HL-60/S4 (cell line): ENCODE data around the gene ELAC2.

Source experiments
- in situ Hi-C: fragments of 300-500 bp; cut with MboI; formaldehyde crosslinking; loops from 2 replicates; pipeline ENCODE4 v1.14.3; 2022; ENCODE audit warnings: low sequenced_read_pairs

The ELAC2 gene

GRCh38 chr17:13016881-13017654 lies 759 bp downstream of the ELAC2 start:
- in situ Hi-C loops: no loop called here

GRCh38 chr17:13014801-13015200 lies 3.0 kb downstream of the ELAC2 start:
- in situ Hi-C loops: no loop called here

- in situ Hi-C loops: no loop called here
Observed at GRCh38 chr17:13010959-13011358, 6.9 kb downstream of the ELAC2 start.

- in situ Hi-C loops: no loop called here
Observed at GRCh38 chr17:13008461-13008860, 9.4 kb downstream of the ELAC2 start.

GRCh38 chr17:13005530-13005929 lies 12.3 kb downstream of the ELAC2 start:
- in situ Hi-C loops: no loop called here

GRCh38 chr17:13004336-13004735 lies 13.5 kb downstream of the ELAC2 start:
- in situ Hi-C loops: no loop called here

- in situ Hi-C loops: no loop called here
Observed at GRCh38 chr17:13003927-13004326, 13.9 kb downstream of the ELAC2 start.

- in situ Hi-C loops: no loop called here
Observed at GRCh38 chr17:13003454-13003851, 14.4 kb downstream of the ELAC2 start.

- in situ Hi-C loops: no loop called here
Observed at GRCh38 chr17:13002761-13003453, 14.9 kb downstream of the ELAC2 start.

GRCh38 chr17:13001991-13002615 lies 15.7 kb downstream of the ELAC2 start:
- in situ Hi-C loops: no loop called here

GRCh38 chr17:13000561-13000960 lies 17.3 kb downstream of the ELAC2 start:
- in situ Hi-C loops: no loop called here

- in situ Hi-C loops: no loop called here
Observed at GRCh38 chr17:12998874-12999273, 19.0 kb downstream of the ELAC2 start.

GRCh38 chr17:12998461-12998860 lies 19.4 kb downstream of the ELAC2 start:
- in situ Hi-C loops: no loop called here

- in situ Hi-C loops: no loop called here
Observed at GRCh38 chr17:12996941-12997340, 20.9 kb downstream of the ELAC2 start.

GRCh38 chr17:12996357-12996756 lies 21.5 kb downstream of the ELAC2 start:
- in situ Hi-C loops: no loop called here

- in situ Hi-C loops: no loop called here
Observed at GRCh38 chr17:12995896-12996295, 21.9 kb downstream of the ELAC2 start.

GRCh38 chr17:12995106-12995895 lies 22.5 kb downstream of the ELAC2 start:
- in situ Hi-C loops: no loop called here

GRCh38 chr17:12994341-12995074 lies 23.3 kb downstream of the ELAC2 start:
- in situ Hi-C loops: no loop called here

- in situ Hi-C loops: no loop called here
Observed at GRCh38 chr17:12993631-12994030, 24.2 kb downstream of the ELAC2 start.

GRCh38 chr17:12992676-12993075 lies 25.2 kb downstream of the ELAC2 start:
- in situ Hi-C loops: no loop called here

GRCh38 chr17:12990926-12991325 lies 26.9 kb downstream of the ELAC2 start:
- in situ Hi-C loops: no loop called here
